ENCODE results near the gene EHBP1L1. TPM values are rescaled to one million over a fixed set of nuclear protein-coding genes. Genes with fewer than 3 reads are reported as not detected.
A peak's percentile ranks its signal among the peaks of the same experiment; 100 is the strongest.

Gene EHBP1L1
- total and polyA plus RNA-seq, 2 of the 13 experiments (the other 11 are each of a cell fraction or from before 2014, with no cell fraction given) = 8.3 to 10.6 TPM

- H3K27ac ChIP-seq (ENCODE audit: extremely low read length, insufficient read depth, low read length) = no peak overlapping the region
- no peak overlapping the region for H2AFZ ChIP-seq (ENCODE audit: low read length)
- peaks cover 8% of the 10 kb centered on the region for H3K79me2 ChIP-seq (ENCODE audit: insufficient read depth, low read length)
- CTCF ChIA-PET (ENCODE audit: low intra/inter-chr PET ratio, low total read pairs) = no interaction called here
- BruUV-seq (replicated peaks) = no TSS peak
- H4K20me1 ChIP-seq (ENCODE audit: insufficient read depth, low read length) = peaks cover 10% of the 10 kb centered on the region; the same call in 1 of the 2 replicates
- no peaks in the 10 kb centered on the region; a peak in 1 of 5 replicates for H3K36me3 ChIP-seq (replicated peaks in 1 of 2; ENCODE audit: control insufficient read depth in 1 of 2, insufficient read depth in 2 of 2, low read length in 2 of 2)
- 89% methylated on average over 4 of the region's 4 CpGs for WGBS (ENCODE audit: low lambda C conversion rate)
- intact Hi-C loops (cut with micrococcal nuclease; ENCODE audit: unreplicated experiment) = no loop called here
- no peak for FAIRE-seq
- no peak overlapping the region for H3K9ac ChIP-seq (ENCODE audit: insufficient read depth, low read depth, low read length)
- POLR2A ChIA-PET = interaction anchor here (0.8 kb wide), 1 partner anchor 30 kb away, joined by 4 read pairs; the partner anchor contains the start of gene SCYL1
- H3K4me2 ChIP-seq (ENCODE audit: low read depth, low read length) = 0 out of 2 replicates have a peak overlapping the region, but pooled peaks have one; percentile 94
- TF ChIP-seq HIVEP1 (CRISPR knock-in tag; IDR thresholded peaks at IDR 0.05) (no peak), ZNF354B (CRISPR knock-in tag; IDR thresholded peaks at IDR 0.05) (no peak), HDAC6 (IDR thresholded peaks at IDR 0.05; ENCODE audit: low read depth, low read length) (no peak), SP1 (IDR thresholded peaks at IDR 0.05) (no peak), SP1 (CRISPR knock-in tag; IDR thresholded peaks at IDR 0.05) (no peak), MXD4 (CRISPR knock-in tag; IDR thresholded peaks at IDR 0.05) (no peak), STAT6 (CRISPR knock-in tag; IDR thresholded peaks at IDR 0.05; ENCODE audit: borderline replicate concordance) (no peak)
- TF ChIP-seq, protein P1, sequence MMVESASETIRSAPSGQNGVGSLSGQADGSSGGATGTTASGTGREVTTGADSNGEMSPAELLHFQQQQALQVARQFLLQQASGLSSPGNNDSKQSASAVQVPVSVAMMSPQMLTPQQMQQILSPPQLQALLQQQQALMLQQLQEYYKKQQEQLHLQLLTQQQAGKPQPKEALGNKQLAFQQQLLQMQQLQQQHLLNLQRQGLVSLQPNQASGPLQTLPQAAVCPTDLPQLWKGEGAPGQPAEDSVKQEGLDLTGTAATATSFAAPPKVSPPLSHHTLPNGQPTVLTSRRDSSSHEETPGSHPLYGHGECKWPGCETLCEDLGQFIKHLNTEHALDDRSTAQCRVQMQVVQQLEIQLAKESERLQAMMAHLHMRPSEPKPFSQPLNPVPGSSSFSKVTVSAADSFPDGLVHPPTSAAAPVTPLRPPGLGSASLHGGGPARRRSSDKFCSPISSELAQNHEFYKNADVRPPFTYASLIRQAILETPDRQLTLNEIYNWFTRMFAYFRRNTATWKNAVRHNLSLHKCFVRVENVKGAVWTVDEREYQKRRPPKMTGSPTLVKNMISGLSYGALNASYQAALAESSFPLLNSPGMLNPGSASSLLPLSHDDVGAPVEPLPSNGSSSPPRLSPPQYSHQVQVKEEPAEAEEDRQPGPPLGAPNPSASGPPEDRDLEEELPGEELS (CRISPR knock-in tag; IDR thresholded peaks at IDR 0.05) = no peak
- TF ChIP-seq, protein P2, sequence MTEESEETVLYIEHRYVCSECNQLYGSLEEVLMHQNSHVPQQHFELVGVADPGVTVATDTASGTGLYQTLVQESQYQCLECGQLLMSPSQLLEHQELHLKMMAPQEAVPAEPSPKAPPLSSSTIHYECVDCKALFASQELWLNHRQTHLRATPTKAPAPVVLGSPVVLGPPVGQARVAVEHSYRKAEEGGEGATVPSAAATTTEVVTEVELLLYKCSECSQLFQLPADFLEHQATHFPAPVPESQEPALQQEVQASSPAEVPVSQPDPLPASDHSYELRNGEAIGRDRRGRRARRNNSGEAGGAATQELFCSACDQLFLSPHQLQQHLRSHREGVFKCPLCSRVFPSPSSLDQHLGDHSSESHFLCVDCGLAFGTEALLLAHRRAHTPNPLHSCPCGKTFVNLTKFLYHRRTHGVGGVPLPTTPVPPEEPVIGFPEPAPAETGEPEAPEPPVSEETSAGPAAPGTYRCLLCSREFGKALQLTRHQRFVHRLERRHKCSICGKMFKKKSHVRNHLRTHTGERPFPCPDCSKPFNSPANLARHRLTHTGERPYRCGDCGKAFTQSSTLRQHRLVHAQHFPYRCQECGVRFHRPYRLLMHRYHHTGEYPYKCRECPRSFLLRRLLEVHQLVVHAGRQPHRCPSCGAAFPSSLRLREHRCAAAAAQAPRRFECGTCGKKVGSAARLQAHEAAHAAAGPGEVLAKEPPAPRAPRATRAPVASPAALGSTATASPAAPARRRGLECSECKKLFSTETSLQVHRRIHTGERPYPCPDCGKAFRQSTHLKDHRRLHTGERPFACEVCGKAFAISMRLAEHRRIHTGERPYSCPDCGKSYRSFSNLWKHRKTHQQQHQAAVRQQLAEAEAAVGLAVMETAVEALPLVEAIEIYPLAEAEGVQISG (CRISPR knock-in tag; IDR thresholded peaks at IDR 0.05) = no peak
- no peaks in the 10 kb centered on the region for H3K27me3 ChIP-seq (ENCODE audit: control insufficient read depth in 1 of 2, insufficient read depth in 2 of 2, low read length in 2 of 2)
- in situ Hi-C loops (cut with HindIII; ENCODE audit: extremely low pct_ligation_motif_present, low pct_unique_long_range_greater_than_20kb) = loop anchor here (10.0 kb wide), 1 partner anchor 300 kb away; the partner anchor contains the start of gene CFL1
- DNase-seq (ENCODE audit: low spot score) = no peak
- H3K4me1 ChIP-seq (ENCODE audit: insufficient read depth, low read length) = peaks cover 71% of the 10 kb centered on the region
- H3K9me3 ChIP-seq (ENCODE audit: low read length) = no peaks in the 10 kb centered on the region
- no peak overlapping the region; a peak in 1 of 6 replicates for H3K4me3 ChIP-seq (replicated peaks in 1 of 3; ENCODE audit: insufficient read depth in 1 of 3, low read depth in 2 of 3, low read length in 3 of 3)
- ATAC-seq = no peak
Observed at GRCh38 chr11:65554842-65555430, 20.9 kb upstream of the EHBP1L1 start.

All from HepG2 (cell line).